Measurements from ENCODE around the gene CDKN2B.
A peak's percentile ranks its signal among the peaks of the same experiment; 100 is the strongest.
"Not testable (repeated sequence)": the region's sequence is repeated elsewhere in the genome, so short reads cannot be mapped to it uniquely, and the experiment has no call there.

Gene CDKN2B

GRCh38 chr9:22008717-22009505 lies at the start of gene CDKN2B:
CDKN2B (minus strand) TSS chr9:22009305; CDS start chr9:22008953, 352 bp downstream.
- Histone ChIP-seq H3K27ac (peak within 1 kb of the TSS; percentile 79), H3K4me2 (ENCODE audit: low read length) (peak within 1 kb of the TSS; percentile 92), H3K9ac (no peak within 1 kb of the TSS), H3K27me3 (ENCODE audit: control insufficient read depth, insufficient read depth, low read length) (no peaks in the 10 kb centered on the region), H3K9me3 (ENCODE audit: control insufficient read depth, low read length) (no peaks in the 10 kb centered on the region), H3K4me1 (no peaks in the 10 kb centered on the region), H3K79me2 (no peaks in the 10 kb centered on the region), H3K36me3 (ENCODE audit: control insufficient read depth, insufficient read depth, low read length) (no peaks in the 10 kb centered on the region), H2AFZ (peak within 1 kb of the TSS; percentile 90), H3K4me3 (ENCODE audit: low read depth, low read length) (peak within 1 kb of the TSS; percentile 75)
- peak; percentile 57 for TF ChIP-seq CTCF (IDR thresholded peaks at IDR 0.05)

GRCh38 chr9:22057972-22058371 lies 48.9 kb upstream of the CDKN2B start:
- H3K4me2 ChIP-seq (ENCODE audit: low read length), result not testable (repeated sequence)

GRCh38 chr9:22056402-22056801 lies 47.3 kb upstream of the CDKN2B start:
- no peak for TF ChIP-seq CTCF (IDR thresholded peaks at IDR 0.05)
- Histone ChIP-seq H3K4me1 (no peaks in the 10 kb centered on the region), H3K4me2 (ENCODE audit: low read length) (no peak overlapping the region), H2AFZ (no peak overlapping the region), H3K36me3 (ENCODE audit: control insufficient read depth, insufficient read depth, low read length) (no peaks in the 10 kb centered on the region), H3K27me3 (ENCODE audit: control insufficient read depth, insufficient read depth, low read length) (no peaks in the 10 kb centered on the region), H3K79me2 (no peaks in the 10 kb centered on the region), H3K27ac (no peak overlapping the region), H3K9me3 (ENCODE audit: control insufficient read depth, low read length) (no peaks in the 10 kb centered on the region), H3K4me3 (ENCODE audit: low read depth, low read length) (no peak overlapping the region), H3K9ac (no peak overlapping the region)

More at GRCh38 chr9:22057972-22058371, 48.9 kb upstream of the CDKN2B start:
- not testable (repeated sequence) for H3K27ac ChIP-seq; H3K4me1 ChIP-seq; H3K27me3 ChIP-seq (ENCODE audit: control insufficient read depth, insufficient read depth, low read length); H3K36me3 ChIP-seq (ENCODE audit: control insufficient read depth, insufficient read depth, low read length); H3K79me2 ChIP-seq; H3K4me3 ChIP-seq (ENCODE audit: low read depth, low read length); H3K9me3 ChIP-seq (ENCODE audit: control insufficient read depth, low read length); H3K9ac ChIP-seq; H2AFZ ChIP-seq

- H3K27me3 ChIP-seq (ENCODE audit: control insufficient read depth, insufficient read depth, low read length), result no peaks in the 10 kb centered on the region
- no peak overlapping the region for H2AFZ ChIP-seq
- no peak overlapping the region for H3K4me3 ChIP-seq (ENCODE audit: low read depth, low read length)
- H3K36me3 ChIP-seq (ENCODE audit: control insufficient read depth, insufficient read depth, low read length), result no peaks in the 10 kb centered on the region
- no peak for TF ChIP-seq CTCF (IDR thresholded peaks at IDR 0.05)
- no peak overlapping the region for H3K9ac ChIP-seq
- no peaks in the 10 kb centered on the region for H3K9me3 ChIP-seq (ENCODE audit: control insufficient read depth, low read length)
- no peak overlapping the region for H3K27ac ChIP-seq
- no peak overlapping the region for H3K4me2 ChIP-seq (ENCODE audit: low read length)
- H3K4me1 ChIP-seq, result peaks cover 4% of the 10 kb centered on the region
- no peaks in the 10 kb centered on the region for H3K79me2 ChIP-seq
Observed at GRCh38 chr9:22055090-22055489, 46.0 kb upstream of the CDKN2B start.

GRCh38 chr9:22054529-22054928 lies 45.4 kb upstream of the CDKN2B start:
- Histone ChIP-seq H2AFZ (no peak overlapping the region), H3K4me3 (ENCODE audit: low read depth, low read length) (no peak overlapping the region), H3K27me3 (ENCODE audit: control insufficient read depth, insufficient read depth, low read length) (no peaks in the 10 kb centered on the region), H3K27ac (no peak overlapping the region), H3K4me1 (peaks cover 4% of the 10 kb centered on the region), H3K9me3 (ENCODE audit: control insufficient read depth, low read length) (no peaks in the 10 kb centered on the region), H3K36me3 (ENCODE audit: control insufficient read depth, insufficient read depth, low read length) (no peaks in the 10 kb centered on the region), H3K9ac (no peak overlapping the region), H3K79me2 (no peaks in the 10 kb centered on the region), H3K4me2 (ENCODE audit: low read length) (no peak overlapping the region)
- no peak for TF ChIP-seq CTCF (IDR thresholded peaks at IDR 0.05)

Data from parathyroid adenoma (tissue), 2 donors.